Measurements from ENCODE around the gene SIGLEC15.

DNA sequence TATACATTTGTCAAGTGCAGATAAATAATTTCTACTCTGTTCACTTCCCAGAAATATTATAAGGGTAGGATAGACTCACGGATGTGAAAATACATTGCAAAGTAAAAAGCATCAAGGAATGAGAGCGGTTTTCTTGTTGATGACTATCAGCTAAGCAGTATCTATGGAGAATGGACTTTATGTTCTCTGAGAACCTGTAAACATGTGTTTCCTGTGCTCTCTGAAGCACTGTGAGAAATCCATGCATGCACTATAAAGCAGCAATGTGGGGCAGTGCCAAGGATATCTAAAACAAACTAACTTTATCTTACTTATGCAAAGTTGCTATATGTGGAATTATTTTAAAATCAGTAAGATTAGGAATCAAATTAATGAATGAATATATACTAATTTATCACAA is 4.4 kb upstream of the SIGLEC15 start:
- TF ChIP-seq, protein P1, sequence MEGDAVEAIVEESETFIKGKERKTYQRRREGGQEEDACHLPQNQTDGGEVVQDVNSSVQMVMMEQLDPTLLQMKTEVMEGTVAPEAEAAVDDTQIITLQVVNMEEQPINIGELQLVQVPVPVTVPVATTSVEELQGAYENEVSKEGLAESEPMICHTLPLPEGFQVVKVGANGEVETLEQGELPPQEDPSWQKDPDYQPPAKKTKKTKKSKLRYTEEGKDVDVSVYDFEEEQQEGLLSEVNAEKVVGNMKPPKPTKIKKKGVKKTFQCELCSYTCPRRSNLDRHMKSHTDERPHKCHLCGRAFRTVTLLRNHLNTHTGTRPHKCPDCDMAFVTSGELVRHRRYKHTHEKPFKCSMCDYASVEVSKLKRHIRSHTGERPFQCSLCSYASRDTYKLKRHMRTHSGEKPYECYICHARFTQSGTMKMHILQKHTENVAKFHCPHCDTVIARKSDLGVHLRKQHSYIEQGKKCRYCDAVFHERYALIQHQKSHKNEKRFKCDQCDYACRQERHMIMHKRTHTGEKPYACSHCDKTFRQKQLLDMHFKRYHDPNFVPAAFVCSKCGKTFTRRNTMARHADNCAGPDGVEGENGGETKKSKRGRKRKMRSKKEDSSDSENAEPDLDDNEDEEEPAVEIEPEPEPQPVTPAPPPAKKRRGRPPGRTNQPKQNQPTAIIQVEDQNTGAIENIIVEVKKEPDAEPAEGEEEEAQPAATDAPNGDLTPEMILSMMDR (conservative IDR thresholded peaks at IDR 0.05; ENCODE audit: low read length), result no peak
- no peak for TF ChIP-seq EZH2phosphoT487 (IDR thresholded peaks at IDR 0.05; ENCODE audit: borderline replicate concordance, low read depth, low read length)
